Muscle of leg (tissue), 11 donors: Measurements from ENCODE around the gene ETNK2. TPM values are rescaled to one million over a fixed set of nuclear protein-coding genes. Genes with fewer than 3 reads are reported as not detected.

ENCODE experiments used
- DNase-seq: peaks from one replicate; pipeline ENCODE4 v3.0.0; 2013
- H3K27ac ChIP-seq: one replicate; pipeline ENCODE4 v1.5.1; 2013; ENCODE audit warnings: mild to moderate bottlenecking, low read length, control low read depth
- H3K27me3 ChIP-seq: one replicate; pipeline ENCODE4 v1.6.1; 2013; ENCODE audit warnings: low read length; ENCODE audit not compliant: control insufficient read depth, insufficient read depth
- H3K36me3 ChIP-seq: one replicate; pipeline ENCODE4 v1.6.1; 2013; ENCODE audit warnings: low read length; ENCODE audit not compliant: control insufficient read depth, insufficient read depth
- H3K4me1 ChIP-seq: one replicate; pipeline ENCODE4 v1.6.1; 2013; ENCODE audit warnings: low read length; ENCODE audit not compliant: control insufficient read depth, insufficient read depth
- H3K4me3 ChIP-seq: one replicate; pipeline ENCODE4 v1.5.1; 2013; ENCODE audit warnings: low read length, control low read depth
- H3K9me3 ChIP-seq: replicated peaks from 2 replicates; pipeline ENCODE4 v1.6.1; 2013; ENCODE audit warnings: low read depth, low read length; ENCODE audit not compliant: control insufficient read depth
- WGBS: methylation state at CpG from one replicate; pipeline ENCODE4 v1.1.5; 2013; ENCODE audit warnings: missing lambda C conversion rate; ENCODE audit not compliant: insufficient coverage; 5-methylcytosine and 5-hydroxymethylcytosine counted together
- polyA plus RNA-seq, 8 donors: library from polyadenylated mRNA; unstranded; fragments of 120-200 nt; gene quantifications; one replicate each; pipeline versions ENCODE4 v1.2.1 to v1.2.3, GENCODE V29; 2013; ENCODE audit warnings: inconsistent platforms in 1 of 8, low replicate concordance in 1 of 8; ENCODE audit not compliant: insufficient read length in 8 of 8, insufficient read depth in 1 of 8
- total RNA-seq: library from RNA; stranded (reverse); fragments of 120-200 nt; gene quantifications from one replicate; pipeline ENCODE4 v1.2.4, GENCODE V29; 2013

ETNK2 gene
- total and polyA plus RNA-seq, 9 donors: 2.1 to 6.1 (median 3.7) TPM

GRCh38 chr1:204192589-204193352 is 40.9 kb upstream of the ETNK2 start:
- 31% methylated on average over 2 of the region's 3 CpGs for WGBS
- no peaks in the 10 kb centered on the region for H3K36me3 ChIP-seq
- H3K27ac ChIP-seq: no peak overlapping the region
- peaks cover 13% of the 10 kb centered on the region for H3K4me1 ChIP-seq
- H3K9me3 ChIP-seq: no peaks in the 10 kb centered on the region
- H3K27me3 ChIP-seq: peaks cover 36% of the 10 kb centered on the region
- H3K4me3 ChIP-seq: no peak overlapping the region
- no peak for DNase-seq

GRCh38 chr1:204192046-204192445 is 40.2 kb upstream of the ETNK2 start:
- Histone ChIP-seq H3K4me1 (peaks cover 13% of the 10 kb centered on the region), H3K27me3 (peaks cover 42% of the 10 kb centered on the region), H3K9me3 (no peaks in the 10 kb centered on the region), H3K27ac (no peak overlapping the region), H3K36me3 (no peaks in the 10 kb centered on the region), H3K4me3 (no peak overlapping the region)
- WGBS: 93% methylated on average over 2 of the region's 2 CpGs
- DNase-seq: no peak

- Histone ChIP-seq H3K4me1 (peaks cover 13% of the 10 kb centered on the region), H3K9me3 (no peaks in the 10 kb centered on the region), H3K36me3 (no peaks in the 10 kb centered on the region), H3K27ac (no peak overlapping the region), H3K27me3 (peaks cover 40% of the 10 kb centered on the region), H3K4me3 (no peak overlapping the region)
- DNase-seq: no peak
- WGBS: 65% methylated on average over 4 of the region's 7 CpGs
These were observed 39.6 kb upstream of the ETNK2 start for GRCh38 chr1:204191456-204191855.

GRCh38 chr1:204190212-204191211 is 38.7 kb upstream of the ETNK2 start:
- peaks cover 39% of the 10 kb centered on the region for H3K27me3 ChIP-seq
- no peaks in the 10 kb centered on the region for H3K36me3 ChIP-seq
- H3K4me1 ChIP-seq: peaks cover 13% of the 10 kb centered on the region
- no peak overlapping the region for H3K4me3 ChIP-seq
- WGBS: 2% methylated on average over 29 of the region's 44 CpGs
- no peaks in the 10 kb centered on the region for H3K9me3 ChIP-seq
- H3K27ac ChIP-seq: no peak overlapping the region
- DNase-seq: peak; percentile 71

GRCh38 chr1:204188959-204189639 is 37.3 kb upstream of the ETNK2 start:
- Histone ChIP-seq H3K4me1 (peaks cover 13% of the 10 kb centered on the region), H3K4me3 (no peak overlapping the region), H3K9me3 (no peaks in the 10 kb centered on the region), H3K36me3 (no peaks in the 10 kb centered on the region), H3K27me3 (peaks cover 42% of the 10 kb centered on the region), H3K27ac (no peak overlapping the region)
- no peak for DNase-seq
- WGBS: 62% methylated on average over 2 of the region's 11 CpGs

DNA sequence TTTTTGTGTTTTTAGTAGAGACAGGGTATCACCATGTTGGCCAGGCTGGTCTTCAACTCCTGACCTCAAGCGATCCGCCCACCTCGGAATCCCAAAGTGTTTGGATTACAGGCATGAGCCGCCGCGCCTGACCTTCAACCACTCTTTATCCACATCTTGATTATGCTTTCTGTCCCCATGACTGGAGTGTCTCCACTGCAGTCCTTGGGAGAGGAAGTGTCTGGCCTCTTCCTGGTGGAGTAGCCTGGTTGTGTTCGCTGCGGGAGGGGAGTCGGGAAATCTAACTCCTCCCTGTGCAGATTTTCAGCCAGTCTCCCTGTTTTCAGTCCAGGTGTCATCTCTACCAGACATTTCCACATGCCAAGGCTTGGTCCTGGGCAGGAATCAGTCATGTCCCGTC is 34.8 kb upstream of the ETNK2 start:
- Histone ChIP-seq H3K9me3 (no peaks in the 10 kb centered on the region), H3K4me1 (peaks cover 13% of the 10 kb centered on the region), H3K4me3 (no peak overlapping the region), H3K36me3 (no peaks in the 10 kb centered on the region), H3K27ac (no peak overlapping the region), H3K27me3 (peaks cover 34% of the 10 kb centered on the region)
- WGBS: 50% methylated on average over 1 of the region's 10 CpGs
- no peak for DNase-seq

DNA sequence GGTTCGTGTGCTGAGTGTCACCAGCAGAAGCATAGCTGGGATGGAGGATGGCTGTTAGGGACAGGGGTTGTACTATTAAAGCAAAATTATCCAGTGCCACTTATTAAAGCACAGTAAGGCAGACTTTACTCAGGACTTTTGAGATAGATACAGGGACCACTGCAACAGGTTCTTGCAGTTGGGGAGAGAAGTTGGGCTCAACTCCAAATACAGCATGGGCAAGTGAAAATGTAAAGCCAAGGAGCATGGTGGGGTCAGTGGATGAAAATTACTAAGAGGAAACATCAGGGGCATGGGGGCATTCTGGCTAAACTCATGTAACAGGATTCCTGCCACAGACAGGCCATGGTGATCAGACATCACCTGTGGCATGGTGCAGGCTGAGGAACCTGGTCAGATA is 29.3 kb upstream of the ETNK2 start:
- no peak for DNase-seq
- no peaks in the 10 kb centered on the region for H3K9me3 ChIP-seq
- H3K27me3 ChIP-seq: peaks cover 20% of the 10 kb centered on the region
- no peaks in the 10 kb centered on the region for H3K4me1 ChIP-seq
- WGBS: no CpG with 5 or more reads among the region's 1 CpG
- no peak overlapping the region for H3K4me3 ChIP-seq
- no peaks in the 10 kb centered on the region for H3K36me3 ChIP-seq
- no peak overlapping the region for H3K27ac ChIP-seq

GRCh38 chr1:204180133-204180532 is 28.3 kb upstream of the ETNK2 start:
- Histone ChIP-seq H3K4me3 (no peak overlapping the region), H3K36me3 (no peaks in the 10 kb centered on the region), H3K27me3 (peaks cover 23% of the 10 kb centered on the region), H3K4me1 (no peaks in the 10 kb centered on the region), H3K27ac (no peak overlapping the region), H3K9me3 (no peaks in the 10 kb centered on the region)
- DNase-seq: no peak
- WGBS: 86% methylated on average over 1 of the region's 6 CpGs

- H3K36me3 ChIP-seq: no peaks in the 10 kb centered on the region
- H3K27ac ChIP-seq: no peak overlapping the region
- H3K4me3 ChIP-seq: no peak overlapping the region
- no peak for DNase-seq
- H3K9me3 ChIP-seq: no peaks in the 10 kb centered on the region
- no peaks in the 10 kb centered on the region for H3K4me1 ChIP-seq
- peaks cover 22% of the 10 kb centered on the region for H3K27me3 ChIP-seq
- WGBS: 76% methylated on average over 5 of the region's 7 CpGs
These were observed 26.8 kb upstream of the ETNK2 start for GRCh38 chr1:204178487-204179281.
